Stimulated activated CD8-positive, alpha-beta memory T cell treated with anti-CD3 and anti-CD28 coated beads, Interleukin-15, amount 100 ng/mL, for 1 hour (primary cell): ENCODE measurements around the gene NAGK.
"Not testable (repeated sequence)": the region's sequence is repeated elsewhere in the genome, so short reads cannot be mapped to it uniquely, and the experiment has no call there.

Experiments
- DNase-seq: peaks from one replicate; pipeline ENCODE4 v3.0.0-alpha.2; 2020; ENCODE audit warnings: low read depth

Gene NAGK

GRCh38 chr2:71069376-71069775 lies 928 bp downstream of the NAGK start:
- DNase-seq: no peak

DNA sequence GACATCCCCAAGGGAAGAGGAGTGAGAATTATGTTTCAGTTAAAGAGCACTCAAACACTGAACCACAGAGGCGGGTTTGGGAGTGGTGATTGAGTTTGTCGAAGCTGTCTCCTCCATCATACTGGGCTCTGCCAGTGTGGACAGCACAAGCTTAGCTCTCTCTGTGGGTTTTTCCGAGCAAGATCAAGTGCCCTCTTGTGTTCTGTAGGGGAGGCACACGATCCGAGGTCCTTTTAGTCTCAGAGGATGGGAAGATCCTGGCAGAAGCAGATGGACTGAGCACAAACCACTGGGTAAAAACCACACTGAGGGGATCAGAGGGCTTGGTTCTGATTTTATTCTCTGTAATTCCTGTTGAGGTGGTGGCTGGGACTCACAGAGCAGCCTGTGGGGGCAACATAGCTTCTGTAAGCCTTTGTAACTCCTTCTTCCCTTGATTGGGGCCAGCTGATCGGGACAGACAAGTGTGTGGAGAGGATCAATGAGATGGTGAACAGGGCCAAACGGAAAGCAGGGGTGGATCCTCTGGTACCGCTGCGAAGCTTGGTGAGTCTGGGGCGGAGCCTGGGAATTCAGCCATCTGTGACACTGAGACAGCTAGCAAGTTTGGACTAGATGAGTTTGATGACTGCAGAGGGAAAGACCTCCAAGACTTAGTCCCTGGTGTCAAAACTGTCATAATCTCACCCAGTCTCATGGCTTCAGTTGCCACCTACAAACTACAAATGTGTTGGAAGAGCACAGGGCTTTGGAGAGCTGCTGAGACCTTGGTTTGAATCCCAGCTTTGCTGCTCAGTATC lies 2.0 kb downstream of the NAGK start:
- DNase-seq: no peak

GRCh38 chr2:71071681-71072398 lies 3.4 kb downstream of the NAGK start:
- peak; percentile 20 for DNase-seq

- no peak for DNase-seq
These were observed 4.0 kb downstream of the NAGK start for GRCh38 chr2:71072492-71072891.

GRCh38 chr2:71073475-71073874 lies 5.0 kb downstream of the NAGK start:
- no peak for DNase-seq

DNA sequence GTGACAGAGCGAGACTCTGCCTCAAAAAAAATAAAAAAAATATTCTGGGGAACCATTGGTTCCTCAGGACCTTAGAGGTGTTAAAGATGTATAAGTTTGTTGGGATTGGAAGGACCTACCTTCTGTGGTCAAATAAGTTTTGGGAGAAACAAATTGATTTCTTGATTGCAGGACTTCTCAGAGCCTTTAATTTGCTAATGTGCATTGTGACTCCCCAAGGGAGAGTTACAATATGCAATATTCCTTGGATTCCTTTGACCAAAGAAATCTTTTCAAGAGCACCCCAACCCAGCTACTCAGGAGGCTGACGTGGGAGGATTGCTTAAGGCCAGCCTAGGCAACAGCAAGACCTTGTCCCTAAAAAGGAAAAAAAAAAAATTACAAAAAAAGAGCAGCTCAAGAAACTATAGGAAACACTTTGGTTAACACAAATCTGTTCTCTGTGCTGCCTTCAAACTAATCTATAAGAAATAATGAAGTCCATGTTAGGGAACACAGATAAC lies 6.5 kb downstream of the NAGK start:
- no peak for DNase-seq

DNA sequence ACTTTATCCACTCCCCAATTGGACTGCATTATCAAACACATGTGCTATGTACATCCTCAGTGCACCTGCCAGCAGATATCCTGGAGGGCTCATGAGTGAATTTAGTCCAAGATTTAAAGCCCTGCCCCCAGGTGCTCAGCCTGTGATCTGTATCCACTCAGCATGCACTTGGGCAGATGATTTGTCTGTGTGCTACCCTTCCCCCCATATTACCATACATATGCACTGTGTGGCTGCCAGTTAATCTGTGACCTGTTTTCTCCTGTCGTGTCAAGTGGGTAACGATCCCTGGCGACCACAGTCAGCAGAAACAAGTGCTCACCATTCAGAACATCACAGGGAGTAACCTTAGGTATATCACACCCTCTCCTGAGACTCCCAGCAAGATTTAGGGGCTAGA lies 10.2 kb downstream of the NAGK start:
- no peak for DNase-seq

- DNase-seq: no peak
These were observed 14.2 kb downstream of the NAGK start for GRCh38 chr2:71082402-71083252.

DNA sequence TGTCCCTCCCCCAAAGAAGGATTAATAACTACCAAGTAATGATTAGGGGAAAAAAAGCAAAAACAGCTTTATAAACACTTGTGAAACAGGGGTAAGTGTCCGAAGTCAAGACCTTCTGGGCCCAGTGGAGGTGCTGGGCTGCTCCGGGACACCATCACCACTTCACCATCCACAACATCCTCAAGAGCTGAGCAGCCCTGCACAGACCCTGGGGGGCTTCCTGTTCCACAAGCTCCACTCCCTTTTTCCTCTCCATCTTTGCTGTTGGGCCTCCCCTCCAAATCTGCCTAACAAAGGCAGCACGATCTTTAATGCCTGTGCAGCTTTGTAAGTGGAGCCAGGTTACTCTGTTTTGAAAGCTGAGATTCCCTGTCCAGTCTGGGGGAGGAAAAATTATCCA lies 14.8 kb downstream of the NAGK start:
- DNase-seq: not testable (repeated sequence)

GRCh38 chr2:71083752-71084312 lies 15.4 kb downstream of the NAGK start:
- not testable (repeated sequence) for DNase-seq

- DNase-seq: not testable (repeated sequence)
These were observed 17.0 kb downstream of the NAGK start for GRCh38 chr2:71085325-71086003.

DNA sequence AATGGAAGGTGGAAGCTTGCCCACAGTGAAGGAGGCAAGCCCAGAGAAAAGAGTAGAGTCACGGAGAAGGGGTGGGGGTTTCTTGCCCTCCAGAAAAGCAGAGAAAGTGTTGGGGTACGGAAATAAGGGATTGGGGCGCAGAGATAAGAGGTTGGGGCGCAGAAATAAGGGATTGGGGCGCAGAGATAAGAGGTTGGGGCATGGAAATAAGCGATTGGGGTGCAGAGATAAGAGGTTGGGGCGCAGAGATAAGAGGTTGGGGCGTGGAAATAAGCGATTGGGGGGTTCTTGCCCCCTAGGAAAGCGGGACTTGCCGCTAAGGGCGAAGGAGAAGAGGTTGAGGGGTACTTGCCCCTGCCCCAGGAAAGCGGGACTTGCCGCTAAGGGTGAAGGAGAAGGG lies 21.0 kb downstream of the NAGK start:
- not testable (repeated sequence) for DNase-seq

DNA sequence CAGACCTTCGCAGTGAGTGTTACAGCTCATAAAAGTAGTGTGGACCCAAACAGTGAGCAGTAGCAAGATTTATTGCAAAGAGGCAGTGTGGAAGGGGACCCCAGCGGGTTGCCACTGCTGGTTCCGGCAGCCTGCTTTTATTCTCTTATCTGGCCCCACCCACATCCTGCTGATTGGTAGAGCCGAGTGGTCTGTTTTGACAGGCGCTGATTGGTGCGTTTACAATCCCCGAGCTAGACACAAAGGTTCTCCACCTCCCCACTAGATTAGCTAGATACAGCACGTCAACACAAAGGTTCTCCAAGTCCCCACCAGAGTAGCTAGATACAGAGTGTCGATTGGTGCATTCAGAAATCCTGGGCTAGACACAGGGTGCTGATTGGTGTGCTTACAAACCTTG lies 23.4 kb downstream of the NAGK start:
- not testable (repeated sequence) for DNase-seq

- DNase-seq: not testable (repeated sequence)
These were observed 24.2 kb downstream of the NAGK start for GRCh38 chr2:71092491-71093260.

DNA sequence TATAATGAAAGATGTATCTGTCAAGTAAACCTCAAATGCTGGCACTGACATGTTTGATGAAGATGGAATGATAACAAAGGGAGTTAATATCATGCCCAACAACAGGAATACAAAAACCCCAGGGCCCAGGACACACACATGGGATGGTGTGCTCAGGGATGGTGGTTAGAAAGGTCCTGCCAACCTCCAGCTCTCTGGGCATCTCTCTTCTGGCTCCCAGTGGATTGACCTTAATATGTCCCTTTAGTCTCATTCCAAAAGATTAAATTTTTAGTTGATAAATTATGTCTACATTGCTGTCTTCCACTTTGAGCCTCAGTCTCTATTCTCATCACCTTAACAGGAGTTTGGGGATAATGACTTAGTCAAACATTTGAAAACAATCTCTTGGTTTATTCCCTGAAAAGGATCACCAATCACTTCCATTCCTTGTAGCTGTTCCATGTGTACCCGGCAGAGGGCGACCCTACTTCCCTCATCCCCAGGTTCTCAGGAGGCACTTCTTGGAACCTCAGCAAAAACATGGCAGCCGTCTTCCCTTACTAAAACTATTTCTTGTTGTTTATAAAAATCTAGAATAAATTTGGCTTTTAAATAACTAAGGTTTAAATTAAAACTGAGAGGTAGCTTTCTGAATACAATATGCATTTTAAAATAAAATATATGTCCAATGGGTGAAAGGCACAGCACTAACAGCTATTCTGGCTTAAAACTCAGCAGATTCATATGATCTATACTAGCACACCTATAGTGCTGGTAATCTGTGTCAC lies 31.9 kb downstream of the NAGK start:
- peak; percentile 9 for DNase-seq

DNA sequence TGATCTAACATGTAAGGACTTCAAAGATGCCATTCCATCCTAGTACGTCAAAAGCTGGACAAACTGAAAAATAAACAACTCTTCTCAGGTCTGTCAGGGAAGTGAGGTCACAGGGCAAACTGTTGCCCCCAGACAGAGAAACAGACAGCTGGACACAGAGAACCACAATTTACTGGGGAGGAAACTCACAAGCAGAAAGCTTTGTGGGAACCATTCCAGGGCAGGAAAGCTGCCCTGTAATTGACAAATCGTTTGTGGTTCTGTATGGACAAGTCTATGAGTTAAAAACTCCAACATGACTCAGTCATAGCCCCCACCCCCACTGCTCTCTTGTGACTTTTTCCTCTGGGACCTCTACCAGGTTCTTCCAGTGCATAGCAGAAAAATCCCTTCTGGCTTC lies 33.2 kb downstream of the NAGK start:
- DNase-seq: no peak

GRCh38 chr2:71102981-71103681 lies 34.7 kb downstream of the NAGK start:
- no peak for DNase-seq

DNA sequence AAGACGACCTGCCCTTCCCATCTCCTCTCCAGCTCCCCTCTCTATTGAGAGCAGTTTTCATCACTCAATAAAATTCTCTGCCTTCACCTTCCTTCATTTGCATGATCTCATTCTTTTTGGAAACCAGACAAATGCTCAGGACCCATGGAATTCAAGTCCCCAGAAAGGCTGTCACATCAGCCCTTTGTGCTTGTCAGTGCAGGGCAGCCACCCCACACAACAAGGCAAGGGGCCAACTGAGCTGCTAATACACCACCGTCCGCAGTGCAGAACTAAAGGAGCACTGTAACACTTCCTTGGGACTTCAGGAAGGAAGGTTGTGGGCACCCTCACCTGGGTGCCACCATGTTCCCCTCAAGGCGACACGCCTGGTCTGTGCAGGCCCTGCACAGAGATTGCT lies 35.4 kb downstream of the NAGK start:
- DNase-seq: no peak

GRCh38 chr2:71106463-71106862 lies 38.0 kb downstream of the NAGK start:
- not testable (repeated sequence) for DNase-seq
